Stimulated activated CD4-positive, alpha-beta T cell treated with anti-CD3 and anti-CD28 coated beads, Interleukin-12 subunit alpha, Interleukin-12 subunit beta, amount 100 ng/mL, for 4 hours (primary cell): ENCODE measurements around the gene PTBP1.

Experiments used
- DNase-seq: peaks from one replicate; pipeline ENCODE4 v3.0.0-alpha.2; 2020

The PTBP1 gene

GRCh38 chr19:798415-799075, 1.3 kb downstream of the PTBP1 start:
- DNase-seq, result no peak

GRCh38 chr19:799076-799881, 2.0 kb downstream of the PTBP1 start:
- no peak for DNase-seq

DNA sequence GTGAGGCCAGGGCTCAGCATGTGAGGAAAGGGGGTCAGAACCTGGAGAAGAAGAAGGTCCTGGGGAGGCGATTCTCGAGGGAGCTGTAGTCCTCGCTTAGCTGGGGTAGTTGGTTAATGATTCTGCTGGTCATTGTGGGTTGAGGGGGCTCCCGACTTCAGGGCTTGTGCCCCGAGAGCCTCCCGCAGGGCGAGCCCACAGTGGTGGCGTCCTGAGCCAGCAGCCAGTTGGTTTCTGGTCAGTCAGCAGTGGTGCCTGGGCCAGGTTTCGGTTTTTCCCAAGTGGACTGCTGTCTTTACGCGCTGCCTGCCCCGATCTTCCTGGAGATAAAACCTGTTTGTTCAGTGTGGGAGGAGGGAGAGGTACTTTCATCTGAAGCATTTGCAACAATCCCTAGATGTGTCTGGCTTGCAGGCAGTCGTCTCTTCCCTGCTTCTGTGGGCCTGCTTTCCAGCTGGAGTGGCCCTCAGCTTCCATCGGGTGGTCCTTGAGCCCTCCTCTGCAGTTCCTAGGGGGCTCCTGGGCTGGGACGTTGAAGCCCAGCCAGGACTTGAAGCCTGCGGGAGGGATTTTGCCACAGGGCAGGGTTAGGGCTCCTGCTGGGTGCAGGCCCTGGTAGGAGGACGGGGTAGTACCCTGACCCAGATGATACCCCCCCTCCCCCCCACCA, 3.2 kb downstream of the PTBP1 start:
- DNase-seq, result no peak

- no peak for DNase-seq
These were observed 4.0 kb downstream of the PTBP1 start for GRCh38 chr19:801030-801860.

- DNase-seq, result no peak
These were observed 4.7 kb downstream of the PTBP1 start for GRCh38 chr19:801861-802497.

- no peak for DNase-seq
These were observed 5.3 kb downstream of the PTBP1 start for GRCh38 chr19:802498-803098.

DNA sequence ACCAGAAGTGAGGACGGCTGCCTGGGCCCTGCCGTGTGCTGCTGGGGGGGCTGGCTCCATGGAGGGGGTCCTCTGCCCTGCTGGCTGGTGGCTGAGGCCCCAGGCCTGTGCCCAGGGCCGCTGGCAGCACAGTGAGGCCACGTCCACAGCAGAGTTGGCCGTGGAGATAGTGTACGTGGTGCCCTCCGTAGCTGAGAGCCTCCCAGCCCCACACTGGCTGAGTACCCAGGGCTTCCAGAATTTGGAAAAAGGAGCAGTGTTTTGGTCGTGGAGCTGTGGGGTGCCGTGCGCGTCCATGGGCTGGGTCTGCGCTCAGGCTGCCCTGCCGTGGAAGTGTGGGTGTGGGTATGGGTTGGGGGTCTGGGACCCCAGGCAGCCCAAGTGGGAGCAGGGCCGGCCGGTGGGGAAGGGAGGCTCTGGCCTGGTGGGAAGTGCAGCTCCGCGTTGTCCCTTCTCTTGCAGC, 5.9 kb downstream of the PTBP1 start:
- no peak for DNase-seq

DNA sequence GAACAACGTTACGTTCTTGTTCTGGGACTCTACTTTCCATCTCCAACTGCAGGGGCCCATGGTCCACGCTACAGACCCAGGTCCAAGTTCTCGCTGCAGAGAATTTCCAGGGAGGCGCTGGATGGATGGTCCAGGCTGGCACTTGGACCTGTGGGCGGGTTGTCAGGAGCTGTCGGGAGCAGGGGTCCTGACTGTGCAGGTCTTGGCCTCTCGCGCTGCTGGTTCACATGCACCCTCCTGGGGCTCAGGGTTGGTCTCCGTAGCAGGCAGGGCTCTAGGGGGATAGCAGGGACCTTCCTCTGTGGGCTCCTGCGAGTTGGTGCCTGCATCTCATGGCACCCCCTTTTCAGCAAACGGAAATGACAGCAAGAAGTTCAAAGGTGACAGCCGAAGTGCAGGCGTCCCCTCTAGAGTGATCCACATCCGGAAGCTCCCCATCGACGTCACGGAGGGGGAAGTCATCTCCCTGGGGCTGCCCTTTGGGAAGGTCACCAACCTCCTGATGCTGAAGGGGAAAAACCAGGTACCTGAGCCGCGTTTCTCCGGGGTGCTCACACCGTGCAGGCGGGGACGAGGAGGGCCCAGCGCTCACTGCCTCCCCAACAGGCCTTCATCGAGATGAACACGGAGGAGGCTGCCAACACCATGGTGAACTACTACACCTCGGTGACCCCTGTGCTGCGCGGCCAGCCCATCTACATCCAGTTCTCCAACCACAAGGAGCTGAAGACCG, 6.6 kb downstream of the PTBP1 start:
- DNase-seq, result no peak

GRCh38 chr19:804419-805165, 7.3 kb downstream of the PTBP1 start:
- DNase-seq, result no peak

- no peak for DNase-seq
These were observed 7.9 kb downstream of the PTBP1 start for GRCh38 chr19:805166-805551.

- DNase-seq, result no peak
These were observed 8.6 kb downstream of the PTBP1 start for GRCh38 chr19:805600-806550.

DNA sequence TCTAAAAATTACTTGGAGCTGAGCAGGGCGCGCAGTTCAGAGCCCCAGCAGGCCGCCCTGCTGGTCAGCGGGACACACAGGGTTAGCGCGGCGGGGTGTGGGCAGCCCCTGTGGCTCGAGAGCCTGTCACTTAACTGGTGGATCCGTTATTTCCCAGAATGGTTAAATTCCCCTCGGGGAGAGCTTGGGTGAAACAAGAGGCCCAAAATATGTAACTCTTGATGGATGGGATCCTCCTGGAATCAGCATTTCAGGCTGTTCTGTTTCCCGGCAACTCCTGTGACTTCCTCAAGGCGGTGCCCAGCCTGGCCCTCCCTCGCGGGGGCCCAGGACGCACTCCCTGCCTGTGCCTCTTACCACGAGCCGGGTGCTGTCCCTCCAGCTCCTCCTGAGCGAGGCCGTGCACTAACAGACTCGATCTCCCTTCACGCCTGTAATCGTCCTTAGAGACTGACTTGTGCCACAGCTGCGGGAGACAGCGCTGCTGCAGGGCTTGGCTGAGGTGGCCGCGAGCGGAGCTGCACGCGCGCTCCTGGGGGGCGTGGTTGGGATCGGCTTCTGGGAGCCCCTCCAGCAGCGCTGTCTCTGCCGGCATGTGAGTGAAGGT, 9.7 kb downstream of the PTBP1 start:
- no peak for DNase-seq

DNA sequence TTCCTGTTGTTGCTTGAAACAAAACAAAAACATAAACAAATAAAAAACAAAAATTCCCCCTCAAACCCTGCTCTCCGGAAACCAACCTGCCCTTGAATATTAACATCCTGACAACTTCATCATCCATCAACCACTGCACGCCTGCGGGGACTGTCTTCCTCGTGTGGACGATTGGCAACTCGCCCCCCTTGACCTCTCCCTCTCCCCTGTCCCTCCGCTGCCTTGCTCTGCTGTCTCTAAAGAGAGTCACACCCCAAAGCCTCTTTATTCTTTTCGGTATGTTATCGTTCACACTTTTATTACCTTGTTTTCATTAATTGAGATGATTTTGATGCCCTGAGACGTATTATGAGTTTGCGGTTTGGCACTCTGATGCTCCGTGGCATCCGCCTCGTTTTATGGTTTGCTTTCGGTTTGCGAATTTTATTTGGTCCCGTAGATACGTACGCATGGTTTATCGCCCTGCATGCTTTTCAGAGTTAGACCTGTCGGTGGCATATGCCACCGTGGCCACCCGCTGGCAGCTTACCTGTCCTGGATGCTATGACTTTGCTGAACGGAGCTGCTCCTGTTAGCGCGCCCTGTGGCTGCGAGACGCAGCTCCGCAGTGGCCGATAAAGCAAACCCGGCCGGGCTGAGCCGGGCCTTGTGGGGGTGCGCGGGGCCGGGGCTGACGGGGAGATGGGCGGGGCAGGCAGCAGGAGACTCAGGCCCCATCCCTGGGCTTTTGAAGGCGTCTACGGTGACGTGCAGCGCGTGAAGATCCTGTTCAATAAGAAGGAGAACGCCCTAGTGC, 10.6 kb downstream of the PTBP1 start:
- DNase-seq, result no peak

- DNase-seq, result no peak
These were observed 11.1 kb downstream of the PTBP1 start for GRCh38 chr19:808423-808775.

DNA sequence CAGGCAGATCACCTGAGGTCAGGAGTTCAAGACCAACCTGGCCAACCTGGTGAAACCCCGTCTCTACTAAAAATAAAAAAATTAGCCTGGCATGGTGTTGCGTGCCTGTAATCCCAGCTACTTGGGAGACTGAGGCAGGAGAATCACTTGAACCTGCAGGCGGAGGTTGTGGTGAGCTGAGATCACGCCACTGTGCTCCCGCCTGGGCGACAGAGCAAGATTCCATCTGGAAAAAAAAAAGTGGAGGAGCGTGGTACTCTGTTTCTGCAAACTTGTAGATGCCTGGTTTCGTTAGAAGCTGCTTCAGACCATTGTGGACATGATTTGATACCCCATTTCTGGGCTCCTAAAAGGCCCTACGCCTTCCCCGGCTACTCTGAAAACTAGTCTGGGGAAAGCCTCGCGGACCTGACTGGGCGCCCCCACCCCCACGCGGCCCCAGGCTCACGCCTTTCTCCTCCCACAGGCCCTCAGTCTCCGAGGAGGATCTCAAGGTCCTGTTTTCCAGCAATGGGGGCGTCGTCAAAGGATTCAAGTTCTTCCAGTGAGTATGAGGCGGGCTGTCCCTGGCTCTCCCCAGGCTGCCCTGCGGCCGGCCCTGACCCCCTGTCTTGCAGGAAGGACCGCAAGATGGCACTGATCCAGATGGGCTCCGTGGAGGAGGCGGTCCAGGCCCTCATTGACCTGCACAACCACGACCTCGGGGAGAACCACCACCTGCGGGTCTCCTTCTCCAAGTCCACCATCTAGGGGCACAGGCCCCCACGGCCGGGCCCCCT, 13.0 kb downstream of the PTBP1 start:
- no peak for DNase-seq

DNA sequence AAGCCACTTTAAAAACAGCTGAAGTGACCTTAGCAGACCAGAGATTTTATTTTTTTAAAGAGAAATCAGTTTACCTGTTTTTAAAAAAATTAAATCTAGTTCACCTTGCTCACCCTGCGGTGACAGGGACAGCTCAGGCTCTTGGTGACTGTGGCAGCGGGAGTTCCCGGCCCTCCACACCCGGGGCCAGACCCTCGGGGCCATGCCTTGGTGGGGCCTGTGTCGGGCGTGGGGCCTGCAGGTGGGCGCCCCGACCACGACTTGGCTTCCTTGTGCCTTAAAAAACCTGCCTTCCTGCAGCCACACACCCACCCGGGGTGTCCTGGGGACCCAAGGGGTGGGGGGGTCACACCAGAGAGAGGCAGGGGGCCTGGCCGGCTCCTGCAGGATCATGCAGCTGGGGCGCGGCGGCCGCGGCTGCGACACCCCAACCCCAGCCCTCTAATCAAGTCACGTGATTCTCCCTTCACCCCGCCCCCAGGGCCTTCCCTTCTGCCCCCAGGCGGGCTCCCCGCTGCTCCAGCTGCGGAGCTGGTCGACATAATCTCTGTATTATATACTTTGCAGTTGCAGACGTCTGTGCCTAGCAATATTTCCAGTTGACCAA, 13.7 kb downstream of the PTBP1 start:
- no peak for DNase-seq

DNA sequence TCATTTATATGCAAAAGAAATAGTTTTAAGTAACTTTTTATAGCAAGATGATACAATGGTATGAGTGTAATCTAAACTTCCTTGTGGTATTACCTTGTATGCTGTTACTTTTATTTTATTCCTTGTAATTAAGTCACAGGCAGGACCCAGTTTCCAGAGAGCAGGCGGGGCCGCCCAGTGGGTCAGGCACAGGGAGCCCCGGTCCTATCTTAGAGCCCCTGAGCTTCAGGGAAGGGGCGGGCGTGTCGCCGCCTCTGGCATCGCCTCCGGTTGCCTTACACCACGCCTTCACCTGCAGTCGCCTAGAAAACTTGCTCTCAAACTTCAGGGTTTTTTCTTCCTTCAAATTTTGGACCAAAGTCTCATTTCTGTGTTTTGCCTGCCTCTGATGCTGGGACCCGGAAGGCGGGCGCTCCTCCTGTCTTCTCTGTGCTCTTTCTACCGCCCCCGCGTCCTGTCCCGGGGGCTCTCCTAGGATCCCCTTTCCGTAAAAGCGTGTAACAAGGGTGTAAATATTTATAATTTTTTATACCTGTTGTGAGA, 14.3 kb downstream of the PTBP1 start:
- no peak for DNase-seq
